Nephron (organoid): ENCODE data around the gene VMP1.
"Not testable (repeated sequence)": the region's sequence is repeated elsewhere in the genome, so short reads cannot be mapped to it uniquely, and the experiment has no call there.

Experiments used
- H3K27ac Mint-ChIP-seq, 3 experiments: 2 replicates each; pipeline ENCODE4 v1.8.0; 2020; ENCODE audit warnings: mixed read lengths in 3 of 3, mild to moderate bottlenecking in 2 of 3, moderate library complexity in 1 of 3
- H3K27me3 Mint-ChIP-seq: 2 replicates; pipeline ENCODE4 v1.8.0; 2021; ENCODE audit warnings: low read depth, mild to moderate bottlenecking, moderate library complexity, mixed read lengths
- H3K36me3 Mint-ChIP-seq: 2 replicates; pipeline ENCODE4 v1.8.0; 2020; ENCODE audit warnings: low read depth, mixed read lengths
- H3K4me1 Mint-ChIP-seq: 2 replicates; pipeline ENCODE4 v1.8.0; 2020; ENCODE audit warnings: mixed read lengths
- H3K4me3 Mint-ChIP-seq, 3 experiments: 2 replicates each; pipeline ENCODE4 v1.8.0; 2020; ENCODE audit warnings: mild to moderate bottlenecking in 3 of 3, mixed read lengths in 3 of 3, moderate library complexity in 2 of 3
- H3K9me3 Mint-ChIP-seq: 2 replicates; pipeline ENCODE4 v1.8.0; 2020; ENCODE audit warnings: mixed read lengths
- CTCF ChIP-seq, 3 experiments: fragments of 200-600 bp; sonication (generic); IDR thresholded peaks; one replicate each; pipeline ENCODE4 v1.5.0; 2021; ENCODE audit warnings: antibody characterized with exemption in 3 of 3; ENCODE audit not compliant: unreplicated experiment in 3 of 3

The VMP1 gene

GRCh38 chr17:59800530-59800942 is 93.1 kb downstream of the VMP1 start:
- no peak overlapping the region for H3K4me3 Mint-ChIP-seq
- no peak for TF ChIP-seq CTCF (IDR thresholded peaks at IDR 0.05; ENCODE audit: unreplicated experiment in 3 of 3)
- H3K36me3 Mint-ChIP-seq, result peaks cover 5% of the 10 kb centered on the region
- no peaks in the 10 kb centered on the region for H3K27me3 Mint-ChIP-seq
- peaks cover 5% of the 10 kb centered on the region for H3K4me1 Mint-ChIP-seq
- H3K9me3 Mint-ChIP-seq, result no peaks in the 10 kb centered on the region
- no peak overlapping the region for H3K27ac Mint-ChIP-seq

GRCh38 chr17:59802160-59802559 is 94.7 kb downstream of the VMP1 start:
- no peaks in the 10 kb centered on the region for H3K36me3 Mint-ChIP-seq
- no peak overlapping the region for H3K27ac Mint-ChIP-seq
- TF ChIP-seq CTCF (IDR thresholded peaks at IDR 0.05; ENCODE audit: unreplicated experiment in 3 of 3), result no peak
- H3K9me3 Mint-ChIP-seq, result no peaks in the 10 kb centered on the region
- no peak overlapping the region for H3K4me3 Mint-ChIP-seq
- peaks cover 5% of the 10 kb centered on the region for H3K4me1 Mint-ChIP-seq
- H3K27me3 Mint-ChIP-seq, result no peaks in the 10 kb centered on the region

GRCh38 chr17:59804901-59805465 is 97.5 kb downstream of the VMP1 start:
- no peak overlapping the region for H3K27ac Mint-ChIP-seq
- H3K4me3 Mint-ChIP-seq, result no peak overlapping the region
- TF ChIP-seq CTCF (IDR thresholded peaks at IDR 0.05; ENCODE audit: unreplicated experiment in 3 of 3), result no peak
- H3K27me3 Mint-ChIP-seq, result no peaks in the 10 kb centered on the region
- no peaks in the 10 kb centered on the region for H3K9me3 Mint-ChIP-seq
- no peaks in the 10 kb centered on the region for H3K4me1 Mint-ChIP-seq
- H3K36me3 Mint-ChIP-seq, result peaks cover 6% of the 10 kb centered on the region

GRCh38 chr17:59806322-59806721 is 98.9 kb downstream of the VMP1 start:
- H3K27me3 Mint-ChIP-seq, H3K4me1 Mint-ChIP-seq, H3K4me3 Mint-ChIP-seq, H3K27ac Mint-ChIP-seq, H3K36me3 Mint-ChIP-seq, H3K9me3 Mint-ChIP-seq: not testable (repeated sequence)

- no peaks in the 10 kb centered on the region for H3K27me3 Mint-ChIP-seq
- H3K27ac Mint-ChIP-seq, result no peak overlapping the region
- H3K4me3 Mint-ChIP-seq, result no peak overlapping the region
- H3K4me1 Mint-ChIP-seq, result no peaks in the 10 kb centered on the region
- no peaks in the 10 kb centered on the region for H3K9me3 Mint-ChIP-seq
- TF ChIP-seq CTCF (IDR thresholded peaks at IDR 0.05; ENCODE audit: unreplicated experiment in 3 of 3), result no peak
- H3K36me3 Mint-ChIP-seq, result peaks cover 18% of the 10 kb centered on the region
Measured at GRCh38 chr17:59807892-59808509, 100.5 kb downstream of the VMP1 start.

- Mint-ChIP-seq H3K4me3 (no peak overlapping the region), H3K36me3 (peaks cover 28% of the 10 kb centered on the region), H3K27me3 (no peaks in the 10 kb centered on the region), H3K27ac (no peak overlapping the region), H3K9me3 (no peaks in the 10 kb centered on the region), H3K4me1 (no peaks in the 10 kb centered on the region)
- TF ChIP-seq CTCF (IDR thresholded peaks at IDR 0.05; ENCODE audit: unreplicated experiment in 3 of 3), result no peak
Measured at GRCh38 chr17:59810894-59811153, 103.4 kb downstream of the VMP1 start.
